ENCODE data around the gene PRKG1.

Gene PRKG1

GRCh38 chr10:52068485-52068884 lies 994.2 kb downstream of the PRKG1 start:
- no peak for DNase-seq (ENCODE audit: low spot score)

- no peak for DNase-seq (ENCODE audit: low spot score)
Observed at GRCh38 chr10:52071814-52072213, 997.5 kb downstream of the PRKG1 start.

- DNase-seq (ENCODE audit: low spot score), result no peak
Observed at GRCh38 chr10:52074505-52075026, 1000.3 kb downstream of the PRKG1 start.

- no peak for DNase-seq (ENCODE audit: low spot score)
Observed at GRCh38 chr10:52077814-52078213, 1003.5 kb downstream of the PRKG1 start.

GRCh38 chr10:52078397-52078937 lies 1004.2 kb downstream of the PRKG1 start:
- no peak for DNase-seq (ENCODE audit: low spot score)

- no peak for DNase-seq (ENCODE audit: low spot score)
Observed at GRCh38 chr10:52082307-52082706, 1008.0 kb downstream of the PRKG1 start.

- no peak for DNase-seq (ENCODE audit: low spot score)
Observed at GRCh38 chr10:52083422-52083821, 1009.1 kb downstream of the PRKG1 start.

GRCh38 chr10:52092390-52092789 lies 1018.1 kb downstream of the PRKG1 start:
- DNase-seq (ENCODE audit: low spot score), result no peak

GRCh38 chr10:52098130-52098529 lies 1023.8 kb downstream of the PRKG1 start:
- DNase-seq (ENCODE audit: low spot score), result no peak

- no peak for DNase-seq (ENCODE audit: low spot score)
Observed at GRCh38 chr10:52099026-52099600, 1024.8 kb downstream of the PRKG1 start.

GRCh38 chr10:52100011-52100547 lies 1025.8 kb downstream of the PRKG1 start:
- no peak for DNase-seq (ENCODE audit: low spot score)

- DNase-seq (ENCODE audit: low spot score), result no peak
Observed at GRCh38 chr10:52105301-52105700, 1031.0 kb downstream of the PRKG1 start.

- DNase-seq (ENCODE audit: low spot score), result no peak
Observed at GRCh38 chr10:52106011-52106410, 1031.7 kb downstream of the PRKG1 start.

- no peak for DNase-seq (ENCODE audit: low spot score)
Observed at GRCh38 chr10:52106899-52107298, 1032.6 kb downstream of the PRKG1 start.

- no peak for DNase-seq (ENCODE audit: low spot score)
Observed at GRCh38 chr10:52108236-52108635, 1033.9 kb downstream of the PRKG1 start.

- DNase-seq (ENCODE audit: low spot score), result no peak
Observed at GRCh38 chr10:52110576-52110975, 1036.3 kb downstream of the PRKG1 start.

- DNase-seq (ENCODE audit: low spot score), result no peak
Observed at GRCh38 chr10:52111101-52111891, 1037.0 kb downstream of the PRKG1 start.

- no peak for DNase-seq (ENCODE audit: low spot score)
Observed at GRCh38 chr10:52115823-52116222, 1041.5 kb downstream of the PRKG1 start.

GRCh38 chr10:52119507-52119906 lies 1045.2 kb downstream of the PRKG1 start:
- no peak for DNase-seq (ENCODE audit: low spot score)

GRCh38 chr10:52121688-52122087 lies 1047.4 kb downstream of the PRKG1 start:
- no peak for DNase-seq (ENCODE audit: low spot score)

- DNase-seq (ENCODE audit: low spot score), result no peak
Observed at GRCh38 chr10:52128056-52128683, 1053.9 kb downstream of the PRKG1 start.

GRCh38 chr10:52129410-52130178 lies 1055.3 kb downstream of the PRKG1 start:
- DNase-seq (ENCODE audit: low spot score), result no peak
